ENCODE results near the gene ZNF587.
"Not testable (repeated sequence)": the region's sequence is repeated elsewhere in the genome, so short reads cannot be mapped to it uniquely, and the experiment has no call there.

DNA sequence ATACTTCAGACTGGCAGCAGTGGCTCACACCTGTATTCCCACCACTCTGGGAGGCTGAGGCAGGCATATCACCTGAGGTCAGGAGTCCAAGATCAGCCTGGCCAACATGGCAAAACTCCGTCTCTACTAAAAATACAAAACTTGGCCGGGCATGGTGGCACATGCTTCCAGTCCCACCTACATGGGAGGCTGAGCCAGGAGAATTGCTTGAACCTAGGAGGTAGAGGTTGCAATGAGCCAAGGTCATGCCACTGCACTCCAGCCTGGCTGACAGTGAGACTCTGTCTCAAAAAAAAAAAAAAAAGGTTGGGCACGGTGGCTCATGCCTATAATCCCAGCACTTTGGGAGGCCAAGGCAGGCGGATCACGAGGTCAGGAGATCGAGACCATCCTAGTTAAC, 20.0 kb downstream of the ZNF587 start:
- not testable (repeated sequence) for TF ChIP-seq CTCF, POLR2AphosphoS5, POLR2A (IDR thresholded peaks at IDR 0.05)

All from upper lobe of left lung (tissue), 4 donors.